ENCODE results near the gene ZNF202.
"Not testable (repeated sequence)": the region's sequence is repeated elsewhere in the genome, so short reads cannot be mapped to it uniquely, and the experiment has no call there.

DNA sequence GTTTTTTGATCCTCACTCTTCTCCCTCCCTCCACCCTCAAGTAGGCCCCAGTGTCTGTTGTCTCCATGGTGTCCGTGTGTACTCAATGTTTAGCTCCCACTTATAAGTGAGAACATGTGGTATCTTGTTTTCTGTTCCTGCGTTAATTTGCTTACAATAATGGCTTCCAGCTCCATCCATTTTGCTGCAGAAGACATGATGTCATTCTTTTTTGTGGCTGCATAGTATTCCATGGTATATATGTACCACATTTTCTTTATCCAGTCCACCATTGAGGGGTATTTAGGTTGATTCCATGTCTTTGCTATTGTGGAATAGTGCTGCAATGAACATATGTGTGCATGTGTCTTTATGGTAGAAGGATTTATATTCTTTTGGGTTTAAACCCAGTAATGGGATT lies 6.9 kb upstream of the ZNF202 start:
- TF ChIP-seq, protein P1, sequence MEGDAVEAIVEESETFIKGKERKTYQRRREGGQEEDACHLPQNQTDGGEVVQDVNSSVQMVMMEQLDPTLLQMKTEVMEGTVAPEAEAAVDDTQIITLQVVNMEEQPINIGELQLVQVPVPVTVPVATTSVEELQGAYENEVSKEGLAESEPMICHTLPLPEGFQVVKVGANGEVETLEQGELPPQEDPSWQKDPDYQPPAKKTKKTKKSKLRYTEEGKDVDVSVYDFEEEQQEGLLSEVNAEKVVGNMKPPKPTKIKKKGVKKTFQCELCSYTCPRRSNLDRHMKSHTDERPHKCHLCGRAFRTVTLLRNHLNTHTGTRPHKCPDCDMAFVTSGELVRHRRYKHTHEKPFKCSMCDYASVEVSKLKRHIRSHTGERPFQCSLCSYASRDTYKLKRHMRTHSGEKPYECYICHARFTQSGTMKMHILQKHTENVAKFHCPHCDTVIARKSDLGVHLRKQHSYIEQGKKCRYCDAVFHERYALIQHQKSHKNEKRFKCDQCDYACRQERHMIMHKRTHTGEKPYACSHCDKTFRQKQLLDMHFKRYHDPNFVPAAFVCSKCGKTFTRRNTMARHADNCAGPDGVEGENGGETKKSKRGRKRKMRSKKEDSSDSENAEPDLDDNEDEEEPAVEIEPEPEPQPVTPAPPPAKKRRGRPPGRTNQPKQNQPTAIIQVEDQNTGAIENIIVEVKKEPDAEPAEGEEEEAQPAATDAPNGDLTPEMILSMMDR (IDR thresholded peaks at IDR 0.05): not testable (repeated sequence)
- TF ChIP-seq POLR2AphosphoS5 (IDR thresholded peaks at IDR 0.05): not testable (repeated sequence)

All from prostate gland (tissue), 2 donors.